ENCODE data around the gene INO80D. TPM values are rescaled to one million over a fixed set of nuclear protein-coding genes. Genes with fewer than 3 reads are reported as not detected.
"Not testable (repeated sequence)": the region's sequence is repeated elsewhere in the genome, so short reads cannot be mapped to it uniquely, and the experiment has no call there.

INO80D gene
- total and polyA plus RNA-seq, 11 donors: 2.9 to 21.7 (median 14.7) TPM

DNA sequence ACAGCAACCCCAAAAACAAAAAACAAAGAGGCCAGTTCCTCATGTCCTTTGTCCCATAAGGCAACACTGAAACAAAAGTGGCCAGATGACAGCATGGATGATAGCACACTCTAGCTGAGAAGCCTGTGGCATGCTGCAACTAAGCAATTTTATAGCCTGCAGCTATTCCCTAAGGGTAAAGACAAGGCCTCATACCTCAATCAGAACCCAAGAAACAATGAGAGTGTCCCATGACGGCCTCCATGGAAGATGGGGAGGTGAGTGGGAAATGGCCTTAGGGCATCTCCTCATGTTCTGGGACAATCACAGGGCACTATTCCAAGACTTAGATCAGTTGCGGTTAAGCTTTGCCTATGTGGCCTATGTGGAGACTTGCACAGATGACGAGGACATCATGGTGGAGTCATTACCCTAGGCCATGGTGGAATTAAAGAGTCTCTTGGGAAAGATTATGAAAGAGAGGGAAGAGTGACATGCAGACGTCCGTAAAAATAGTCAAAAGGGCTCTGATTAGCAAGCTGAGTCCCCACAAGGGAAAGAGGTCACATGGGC lies 103.1 kb downstream of the INO80D start:
- Histone ChIP-seq H3K4me3 (no peak overlapping the region), H3K4me1 (no peaks in the 10 kb centered on the region), H3K27me3 (no peaks in the 10 kb centered on the region), H3K36me3 (no peaks in the 10 kb centered on the region), H3K27ac (no peak overlapping the region), H3K9me3 (no peaks in the 10 kb centered on the region)
- no peak for ATAC-seq
- WGBS, 4 donors: 76 to 89% (median 84%) methylated on average over 5 of the region's 5 CpGs
- intact Hi-C loops (cut with DNase I): no loop called here
- DNase-seq: no peak
- TF ChIP-seq, protein P1, sequence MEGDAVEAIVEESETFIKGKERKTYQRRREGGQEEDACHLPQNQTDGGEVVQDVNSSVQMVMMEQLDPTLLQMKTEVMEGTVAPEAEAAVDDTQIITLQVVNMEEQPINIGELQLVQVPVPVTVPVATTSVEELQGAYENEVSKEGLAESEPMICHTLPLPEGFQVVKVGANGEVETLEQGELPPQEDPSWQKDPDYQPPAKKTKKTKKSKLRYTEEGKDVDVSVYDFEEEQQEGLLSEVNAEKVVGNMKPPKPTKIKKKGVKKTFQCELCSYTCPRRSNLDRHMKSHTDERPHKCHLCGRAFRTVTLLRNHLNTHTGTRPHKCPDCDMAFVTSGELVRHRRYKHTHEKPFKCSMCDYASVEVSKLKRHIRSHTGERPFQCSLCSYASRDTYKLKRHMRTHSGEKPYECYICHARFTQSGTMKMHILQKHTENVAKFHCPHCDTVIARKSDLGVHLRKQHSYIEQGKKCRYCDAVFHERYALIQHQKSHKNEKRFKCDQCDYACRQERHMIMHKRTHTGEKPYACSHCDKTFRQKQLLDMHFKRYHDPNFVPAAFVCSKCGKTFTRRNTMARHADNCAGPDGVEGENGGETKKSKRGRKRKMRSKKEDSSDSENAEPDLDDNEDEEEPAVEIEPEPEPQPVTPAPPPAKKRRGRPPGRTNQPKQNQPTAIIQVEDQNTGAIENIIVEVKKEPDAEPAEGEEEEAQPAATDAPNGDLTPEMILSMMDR (IDR thresholded peaks at IDR 0.05): no peak
- TF ChIP-seq POLR2A (IDR thresholded peaks at IDR 0.05): no peak

DNA sequence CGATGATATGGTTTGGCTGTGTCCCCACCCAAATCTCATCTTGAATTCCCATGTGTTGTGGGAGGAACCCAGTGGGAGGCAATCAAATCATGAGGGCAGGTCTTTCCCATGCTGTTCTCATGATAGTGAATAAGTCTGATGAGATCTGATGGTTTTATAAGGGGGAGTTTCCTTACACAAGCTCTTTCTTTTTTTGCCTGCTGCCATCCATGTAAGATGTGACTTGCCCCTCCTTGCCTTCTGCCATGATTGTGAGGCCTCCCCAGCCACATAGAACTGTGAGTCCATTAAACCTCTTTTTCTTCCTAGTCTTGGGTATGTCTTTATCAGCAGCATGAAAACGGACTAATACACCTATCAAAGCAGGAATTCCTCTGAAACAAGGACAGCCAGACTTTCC lies 107.2 kb downstream of the INO80D start:
- ATAC-seq; intact Hi-C loops (cut with DNase I): not testable (repeated sequence)
- 78 to 84% (median 83%) methylated on average over 2 of the region's 2 CpGs for WGBS, 4 donors

DNA sequence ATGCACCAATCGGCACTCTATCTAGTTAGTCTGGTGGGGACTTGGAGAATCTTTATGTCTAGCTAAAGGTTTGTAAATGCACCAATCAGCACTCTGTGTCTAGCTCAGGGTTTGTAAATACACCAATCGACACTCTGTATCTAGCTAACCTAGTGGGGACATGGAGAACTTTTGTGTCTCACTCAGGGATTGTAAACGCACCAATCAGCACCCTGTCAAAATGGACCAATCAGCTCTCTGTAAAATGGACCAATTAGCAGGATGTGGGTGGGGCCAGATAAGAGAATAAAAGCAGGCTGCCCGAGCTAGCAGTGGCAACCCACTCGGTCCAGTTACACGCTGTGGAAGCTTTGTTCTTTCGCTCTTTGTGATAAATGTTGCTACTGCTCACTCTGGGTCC lies 108.3 kb downstream of the INO80D start:
- H3K4me1 ChIP-seq; DNase-seq; H3K9me3 ChIP-seq; ATAC-seq; H3K36me3 ChIP-seq; H3K27ac ChIP-seq; intact Hi-C loops (cut with DNase I); H3K27me3 ChIP-seq; H3K4me3 ChIP-seq: not testable (repeated sequence)
- 73 to 92% (median 87%) methylated on average over 7 of the region's 7 CpGs for WGBS, 4 donors

More for the DNA sequence above, 107.2 kb downstream of the INO80D start:
- H3K27ac ChIP-seq, H3K4me1 ChIP-seq, H3K4me3 ChIP-seq, H3K9me3 ChIP-seq, H3K36me3 ChIP-seq, DNase-seq, H3K27me3 ChIP-seq: not testable (repeated sequence)

DNA sequence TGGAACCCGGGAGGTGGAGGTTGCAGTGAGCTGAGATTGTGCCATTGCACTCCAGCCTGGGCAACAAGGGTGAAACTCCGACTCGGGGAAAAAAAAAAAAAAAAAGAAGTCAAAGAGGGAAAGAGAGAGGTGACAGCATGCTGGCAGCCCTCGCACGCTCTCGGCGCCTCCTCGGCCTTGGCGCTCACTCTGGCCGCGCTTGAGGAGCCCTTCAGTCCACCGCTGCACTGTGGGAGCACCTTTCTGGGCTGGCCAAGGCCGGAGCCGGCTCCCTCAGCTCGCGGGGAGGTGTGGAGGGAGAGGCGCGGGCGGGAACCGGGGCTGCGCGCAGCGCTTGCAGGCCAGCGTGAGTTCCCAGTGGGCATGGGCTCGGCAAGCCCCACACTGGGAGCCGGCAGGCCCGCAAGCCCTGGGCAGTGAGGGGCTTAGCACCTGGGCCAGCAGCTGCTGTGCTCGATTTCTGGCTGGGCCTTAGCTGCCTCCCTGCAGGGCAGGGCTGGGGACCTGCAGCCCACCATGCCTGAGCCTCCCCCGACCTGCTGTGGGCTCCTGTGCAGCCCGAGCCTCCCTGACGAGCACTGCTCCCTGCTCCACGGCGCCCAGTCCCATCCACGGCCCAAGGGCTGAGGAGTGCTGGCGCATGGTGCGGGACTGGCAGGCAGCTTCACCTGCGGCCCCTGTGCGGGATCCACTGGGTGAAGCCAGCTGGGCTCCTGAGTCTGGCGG lies 108.9 kb downstream of the INO80D start:
- H3K27me3 ChIP-seq; H3K4me1 ChIP-seq; H3K9me3 ChIP-seq; H3K27ac ChIP-seq; DNase-seq; H3K4me3 ChIP-seq; ATAC-seq; intact Hi-C loops (cut with DNase I); H3K36me3 ChIP-seq: not testable (repeated sequence)
- WGBS, 4 donors: 94 to 97% (median 96%) methylated on average over 31 to 39 of the region's 39 CpGs

DNA sequence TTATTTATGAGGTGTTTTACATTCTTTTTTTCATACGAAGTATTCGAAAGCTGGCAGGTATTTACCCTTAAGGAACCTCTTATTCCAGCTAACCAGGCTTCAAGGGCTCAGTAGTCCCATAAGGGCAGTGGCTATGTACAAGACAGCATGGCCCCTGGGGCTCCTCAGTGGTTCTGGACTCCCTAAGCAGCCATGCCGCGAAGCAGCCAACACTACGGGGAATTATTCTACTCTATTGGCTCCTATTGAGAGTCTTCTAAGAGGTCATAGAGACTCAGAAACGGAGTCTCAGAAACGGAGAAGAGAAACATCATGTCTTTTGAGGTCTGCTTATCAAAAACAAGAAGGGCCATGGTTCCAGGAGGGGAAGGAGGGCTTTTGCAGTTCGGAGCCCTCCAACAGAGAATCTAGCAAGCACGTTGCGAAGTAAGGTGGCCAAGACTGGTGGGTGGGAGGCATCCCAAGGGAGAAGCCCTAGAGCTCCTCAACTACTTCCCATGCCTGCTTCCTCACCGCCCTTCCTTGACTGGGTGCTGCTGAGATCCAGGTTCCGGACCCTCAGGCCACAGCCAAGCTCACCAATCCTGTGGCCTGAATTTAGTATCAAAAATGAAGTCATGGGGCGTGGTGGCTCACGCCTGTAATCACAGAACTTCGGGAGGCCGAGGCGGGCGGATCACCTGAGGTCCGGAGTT lies 109.7 kb downstream of the INO80D start:
- 85 to 94% (median 91%) methylated on average over 19 of the region's 19 CpGs for WGBS, 4 donors
- intact Hi-C loops (cut with DNase I): no loop called here
- no peak overlapping the region for H3K4me3 ChIP-seq
- DNase-seq (no peak), ATAC-seq (no peak)
- H3K27me3 ChIP-seq: peaks cover 0 to 3% (median 0%) of the 10 kb centered on the region in 9 donors
- H3K9me3 ChIP-seq: no peaks in the 10 kb centered on the region
- no peak overlapping the region for H3K27ac ChIP-seq
- H3K4me1 ChIP-seq: no peaks in the 10 kb centered on the region
- no peaks in the 10 kb centered on the region for H3K36me3 ChIP-seq
- TF ChIP-seq, protein P1 (IDR thresholded peaks at IDR 0.05): no peak
- no peak for TF ChIP-seq POLR2A (IDR thresholded peaks at IDR 0.05)

Measured in heart left ventricle (tissue), 16 donors.